Measurements from ENCODE around the gene COL15A1.

GRCh38 chr9:98924946-98925820 is 18.5 kb upstream of the COL15A1 start:
- TF ChIP-seq, protein P1, sequence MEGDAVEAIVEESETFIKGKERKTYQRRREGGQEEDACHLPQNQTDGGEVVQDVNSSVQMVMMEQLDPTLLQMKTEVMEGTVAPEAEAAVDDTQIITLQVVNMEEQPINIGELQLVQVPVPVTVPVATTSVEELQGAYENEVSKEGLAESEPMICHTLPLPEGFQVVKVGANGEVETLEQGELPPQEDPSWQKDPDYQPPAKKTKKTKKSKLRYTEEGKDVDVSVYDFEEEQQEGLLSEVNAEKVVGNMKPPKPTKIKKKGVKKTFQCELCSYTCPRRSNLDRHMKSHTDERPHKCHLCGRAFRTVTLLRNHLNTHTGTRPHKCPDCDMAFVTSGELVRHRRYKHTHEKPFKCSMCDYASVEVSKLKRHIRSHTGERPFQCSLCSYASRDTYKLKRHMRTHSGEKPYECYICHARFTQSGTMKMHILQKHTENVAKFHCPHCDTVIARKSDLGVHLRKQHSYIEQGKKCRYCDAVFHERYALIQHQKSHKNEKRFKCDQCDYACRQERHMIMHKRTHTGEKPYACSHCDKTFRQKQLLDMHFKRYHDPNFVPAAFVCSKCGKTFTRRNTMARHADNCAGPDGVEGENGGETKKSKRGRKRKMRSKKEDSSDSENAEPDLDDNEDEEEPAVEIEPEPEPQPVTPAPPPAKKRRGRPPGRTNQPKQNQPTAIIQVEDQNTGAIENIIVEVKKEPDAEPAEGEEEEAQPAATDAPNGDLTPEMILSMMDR (IDR thresholded peaks at IDR 0.05; ENCODE audit: insufficient read depth, low read length): no peak
- no peak for TF ChIP-seq POLR2AphosphoS5 (IDR thresholded peaks at IDR 0.05; ENCODE audit: low read depth)
- TF ChIP-seq, protein P2, sequence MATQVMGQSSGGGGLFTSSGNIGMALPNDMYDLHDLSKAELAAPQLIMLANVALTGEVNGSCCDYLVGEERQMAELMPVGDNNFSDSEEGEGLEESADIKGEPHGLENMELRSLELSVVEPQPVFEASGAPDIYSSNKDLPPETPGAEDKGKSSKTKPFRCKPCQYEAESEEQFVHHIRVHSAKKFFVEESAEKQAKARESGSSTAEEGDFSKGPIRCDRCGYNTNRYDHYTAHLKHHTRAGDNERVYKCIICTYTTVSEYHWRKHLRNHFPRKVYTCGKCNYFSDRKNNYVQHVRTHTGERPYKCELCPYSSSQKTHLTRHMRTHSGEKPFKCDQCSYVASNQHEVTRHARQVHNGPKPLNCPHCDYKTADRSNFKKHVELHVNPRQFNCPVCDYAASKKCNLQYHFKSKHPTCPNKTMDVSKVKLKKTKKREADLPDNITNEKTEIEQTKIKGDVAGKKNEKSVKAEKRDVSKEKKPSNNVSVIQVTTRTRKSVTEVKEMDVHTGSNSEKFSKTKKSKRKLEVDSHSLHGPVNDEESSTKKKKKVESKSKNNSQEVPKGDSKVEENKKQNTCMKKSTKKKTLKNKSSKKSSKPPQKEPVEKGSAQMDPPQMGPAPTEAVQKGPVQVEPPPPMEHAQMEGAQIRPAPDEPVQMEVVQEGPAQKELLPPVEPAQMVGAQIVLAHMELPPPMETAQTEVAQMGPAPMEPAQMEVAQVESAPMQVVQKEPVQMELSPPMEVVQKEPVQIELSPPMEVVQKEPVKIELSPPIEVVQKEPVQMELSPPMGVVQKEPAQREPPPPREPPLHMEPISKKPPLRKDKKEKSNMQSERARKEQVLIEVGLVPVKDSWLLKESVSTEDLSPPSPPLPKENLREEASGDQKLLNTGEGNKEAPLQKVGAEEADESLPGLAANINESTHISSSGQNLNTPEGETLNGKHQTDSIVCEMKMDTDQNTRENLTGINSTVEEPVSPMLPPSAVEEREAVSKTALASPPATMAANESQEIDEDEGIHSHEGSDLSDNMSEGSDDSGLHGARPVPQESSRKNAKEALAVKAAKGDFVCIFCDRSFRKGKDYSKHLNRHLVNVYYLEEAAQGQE (IDR thresholded peaks at IDR 0.05; ENCODE audit: insufficient replicate concordance, low read depth): no peak
- no peak for TF ChIP-seq GABPA (IDR thresholded peaks at IDR 0.05; ENCODE audit: low read depth)
